ENCODE results near the gene DUS1L.

GRCh38 chr17:82046903-82047302 lies 18.7 kb downstream of the DUS1L start:
- TF ChIP-seq CTCF (conservative IDR thresholded peaks at IDR 0.05) (no peak), ZFX (IDR thresholded peaks at IDR 0.05) (no peak)
